Transverse colon (tissue), 4 donors: ENCODE results near the gene JAM3. TPM values are rescaled to one million over a fixed set of nuclear protein-coding genes. Genes with fewer than 3 reads are reported as not detected.

ENCODE experiments used
- DNase-seq: peaks from one replicate; pipeline ENCODE4 v3.0.0-alpha.2; 2019
- H3K27ac ChIP-seq, 4 donors: fragments of 200-600 bp; sonication (generic); 2 replicates each; pipeline ENCODE4 v1.5.1; 2016 to 2018; ENCODE audit warnings: inconsistent platforms in 4 of 4
- H3K27me3 ChIP-seq: fragments of 200-600 bp; sonication (generic); 2 replicates; pipeline ENCODE4 v1.5.1; 2017; ENCODE audit warnings: inconsistent platforms
- H3K36me3 ChIP-seq, 4 donors: fragments of 200-600 bp; sonication (generic); 2 replicates each; pipeline ENCODE4 v1.5.1; 2017 to 2019; ENCODE audit warnings: inconsistent platforms in 4 of 4
- H3K4me1 ChIP-seq, 4 donors: fragments of 200-600 bp; sonication (generic); 2 replicates each; pipeline ENCODE4 v1.5.1; 2017 to 2020; ENCODE audit warnings: inconsistent platforms in 4 of 4
- H3K4me3 ChIP-seq, 4 donors: fragments of 200-600 bp; sonication (generic); 1 replicate in 1 of 4; 2 replicates in 3 of 4; pipeline versions ENCODE4 v1.5.1 to v1.6.1; 2017 to 2019; ENCODE audit warnings: inconsistent platforms in 4 of 4
- H3K9me3 ChIP-seq, 2 donors: fragments of 200-600 bp; sonication (generic); 2 replicates each; pipeline ENCODE4 v1.5.1; 2017 to 2019; ENCODE audit warnings: inconsistent platforms in 2 of 2
- CTCF ChIP-seq, 5 experiments: fragments of 200-600 bp in 3 of 5; fragments of 450-650 bp in 2 of 5; sonication (generic) in 3 of 5; IDR thresholded peaks; 1 replicate in 2 of 5; 2 replicates in 3 of 5; pipeline ENCODE4 v1.5.1; 2016 to 2017; ENCODE audit warnings: antibody characterized with exemption in 5 of 5, inconsistent platforms in 3 of 5, mild to moderate bottlenecking in 2 of 5, moderate library complexity in 1 of 5
- EP300 ChIP-seq: sonication (generic); formaldehyde crosslinking; IDR thresholded peaks from one replicate; pipeline ENCODE4 v1.6.1; 2017; ENCODE audit warnings: antibody characterized with exemption, low read depth
- POLR2A ChIP-seq: fragments of 450-650 bp; IDR thresholded peaks from one replicate; pipeline ENCODE4 v1.6.1; 2016; ENCODE audit warnings: antibody characterized with exemption, mild to moderate bottlenecking, moderate library complexity
- POLR2AphosphoS5 ChIP-seq, 3 donors: sonication (generic); formaldehyde crosslinking; IDR thresholded peaks; one replicate each; pipeline ENCODE4 v1.6.1; 2016; ENCODE audit warnings: antibody characterized with exemption in 3 of 3
- WGBS, 2 donors: methylation state at CpG; one replicate each; pipeline ENCODE4 v1.1.5; 2018; ENCODE audit warnings: low coverage in 1 of 2; 5-methylcytosine and 5-hydroxymethylcytosine counted together
- in situ Hi-C, 4 donors: fragments of 200-750 bp; cut with MboI; loops; one replicate each; pipeline versions ENCODE4 v1.15.0 to v1.15.1; 2017; ENCODE audit warnings: low sequenced_read_pairs in 3 of 4, low pct_ligation_motif_present in 1 of 4, low pct_unique_long_range_greater_than_20kb in 1 of 4
- intact Hi-C: fragments of 100-400 bp; cut with DNase I; formaldehyde crosslinking; loops from one replicate; pipeline ENCODE4 v1.15.1; 2023; ENCODE audit warnings: low total_unique reads
- total RNA-seq, 4 donors: library from RNA; depleted of rRNA; stranded (reverse); fragments of >200 nt; gene quantifications; one replicate each; pipeline ENCODE4 v1.1.0, GENCODE V29; 2016

Gene JAM3
- total RNA-seq, 4 donors from 2014 or later: 7.8 to 56.9 (median 13.8) TPM

DNA sequence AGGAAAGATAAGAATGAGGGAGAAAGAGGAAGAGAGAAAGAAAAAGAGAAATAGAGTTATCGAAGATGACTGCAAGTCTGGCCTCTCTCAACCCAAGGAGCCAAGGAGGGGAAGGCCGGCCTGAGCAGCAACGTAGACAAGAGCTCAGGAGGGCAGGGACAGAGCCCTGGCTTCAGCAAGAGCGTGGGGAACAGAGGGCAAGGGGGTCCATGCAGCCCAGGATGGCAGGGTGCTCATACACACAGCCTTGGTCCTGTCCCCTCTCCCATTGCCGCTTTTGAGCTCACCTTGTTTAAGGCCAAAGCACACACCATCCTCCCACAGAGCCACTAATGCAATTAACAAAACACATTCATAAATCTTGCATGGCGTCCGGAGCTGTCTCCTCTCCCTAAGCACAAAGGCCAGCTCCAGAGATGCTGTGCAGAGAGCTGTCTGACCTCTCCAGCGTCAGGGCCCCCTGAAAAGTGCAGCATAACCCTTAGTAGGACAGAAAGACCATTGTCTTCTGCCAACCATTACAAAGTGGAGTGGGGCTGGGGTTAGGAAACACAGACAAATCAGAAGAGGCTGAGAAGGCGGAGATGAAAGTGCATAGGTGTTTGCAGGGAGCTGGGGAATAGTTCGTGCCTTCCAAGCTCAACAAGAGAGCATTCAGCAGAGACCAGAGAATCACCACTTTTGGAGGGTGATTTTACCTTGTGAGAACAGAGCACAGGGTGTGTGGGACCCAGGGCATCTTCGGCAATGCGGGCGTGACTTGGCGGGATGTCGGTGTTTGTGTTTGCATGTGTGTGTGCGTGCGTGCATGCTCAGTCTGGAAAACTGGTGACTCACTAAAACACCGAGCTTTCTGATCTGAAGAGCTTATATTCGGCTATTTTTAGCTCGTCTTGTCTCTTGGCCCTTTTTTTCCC, 28.2 kb upstream of the JAM3 start:
- H3K27ac ChIP-seq: peak overlapping the region; percentile 53 to 90 (median 87)
- in situ Hi-C loops (no loop called here), intact Hi-C loops (no loop called here)
- TF ChIP-seq POLR2AphosphoS5 (IDR thresholded peaks at IDR 0.05) (peak in 1 of 3 donors; percentile 11), CTCF (IDR thresholded peaks at IDR 0.05) (no peak)
- no peak for DNase-seq
- H3K27me3 ChIP-seq: no peaks in the 10 kb centered on the region
- H3K4me3 ChIP-seq: no peak overlapping the region
- 49 to 66% methylated on average over 7 to 20 of the region's 20 CpGs for WGBS, 2 donors
- H3K4me1 ChIP-seq: peaks cover 20 to 45% (median 37%) of the 10 kb centered on the region in 4 donors
- no peaks in the 10 kb centered on the region for H3K36me3 ChIP-seq
- no peaks in the 10 kb centered on the region for H3K9me3 ChIP-seq

DNA sequence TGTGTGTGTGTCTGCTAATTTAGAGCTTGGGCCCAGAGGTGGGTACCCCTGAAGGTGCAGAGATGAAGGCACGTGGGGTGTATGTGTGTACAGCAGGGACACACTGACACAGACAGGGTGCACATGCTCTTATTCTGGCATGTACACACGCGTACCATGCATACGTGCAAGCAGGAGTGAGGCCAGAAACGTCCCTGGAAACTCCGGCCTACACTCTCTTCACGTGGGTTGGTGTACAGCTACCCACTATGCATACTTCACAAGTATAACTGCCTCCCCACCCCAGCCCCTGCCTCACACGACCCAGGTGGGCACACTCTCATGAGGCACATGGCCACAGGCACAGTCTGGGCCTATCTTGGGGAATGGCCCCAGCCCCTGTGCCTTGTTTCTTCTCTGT, 27.5 kb upstream of the JAM3 start:
- no peaks in the 10 kb centered on the region for H3K9me3 ChIP-seq
- DNase-seq: no peak
- H3K27me3 ChIP-seq: no peaks in the 10 kb centered on the region
- H3K27ac ChIP-seq: peak overlapping the region; percentile 53 to 90 (median 87)
- intact Hi-C loops (no loop called here), in situ Hi-C loops (no loop called here)
- no peaks in the 10 kb centered on the region for H3K36me3 ChIP-seq
- 67% methylated on average over 8 of the region's 8 CpGs; no CpG with 5 or more reads in 1 of the 2 donors for WGBS, 2 donors
- H3K4me1 ChIP-seq: peaks cover 20 to 44% (median 37%) of the 10 kb centered on the region in 4 donors
- no peak for TF ChIP-seq POLR2AphosphoS5 (IDR thresholded peaks at IDR 0.05)
- no peak for TF ChIP-seq POLR2A
- TF ChIP-seq CTCF (IDR thresholded peaks at IDR 0.05): no peak
- TF ChIP-seq EP300: no peak
- no peak overlapping the region for H3K4me3 ChIP-seq

GRCh38 chr11:134041791-134042696, 26.8 kb upstream of the JAM3 start:
- H3K36me3 ChIP-seq: no peaks in the 10 kb centered on the region
- intact Hi-C loops: no loop called here
- in situ Hi-C loops: no loop called here
- H3K4me3 ChIP-seq: no peak overlapping the region
- peak overlapping the region; percentile 53 to 90 (median 87) for H3K27ac ChIP-seq
- no peaks in the 10 kb centered on the region for H3K27me3 ChIP-seq
- no peak for TF ChIP-seq CTCF (IDR thresholded peaks at IDR 0.05)
- no peak for TF ChIP-seq POLR2A
- TF ChIP-seq POLR2AphosphoS5 (IDR thresholded peaks at IDR 0.05): no peak
- no peak for TF ChIP-seq EP300
- peaks cover 20 to 45% (median 38%) of the 10 kb centered on the region in 4 donors for H3K4me1 ChIP-seq
- WGBS, 2 donors: 81% methylated on average over 29 of the region's 30 CpGs; no CpG with 5 or more reads in 1 of the 2 donors
- no peaks in the 10 kb centered on the region for H3K9me3 ChIP-seq
- no peak for DNase-seq
